ENCODE results near the gene IMPA2.

GRCh38 chr18:12021596-12021995 lies 40.3 kb downstream of the IMPA2 start:
- no peak for TF ChIP-seq POLR2A (IDR thresholded peaks at IDR 0.05; ENCODE audit: extremely low read depth, insufficient read length)
- TF ChIP-seq CTCF (IDR thresholded peaks at IDR 0.05; ENCODE audit: low read depth, low read length) = no peak
- no peak for TF ChIP-seq MAX (IDR thresholded peaks at IDR 0.05; ENCODE audit: low read depth, low read length)
